NOMO-1 treated with dmso at 0.1 percent for 144 hours (cell line): ENCODE data around the gene SEL1L3.

Experiments used
- DNase-seq: peaks from one replicate; lab custom pipeline; 2025; ENCODE audit not compliant: unreplicated experiment; lab: John Stamatoyannopoulos, UW

The SEL1L3 gene

GRCh38 chr4:25795566-25796454 lies 67.0 kb downstream of the SEL1L3 start:
- DNase-seq = no peak

- DNase-seq = no peak
Observed at GRCh38 chr4:25795091-25795490, 67.7 kb downstream of the SEL1L3 start.

- DNase-seq = no peak
Observed at GRCh38 chr4:25792876-25793275, 69.9 kb downstream of the SEL1L3 start.

- DNase-seq = no peak
Observed at GRCh38 chr4:25792200-25792791, 70.5 kb downstream of the SEL1L3 start.

- no peak for DNase-seq
Observed at GRCh38 chr4:25790024-25790423, 72.8 kb downstream of the SEL1L3 start.

GRCh38 chr4:25788703-25789238 lies 74.0 kb downstream of the SEL1L3 start:
- DNase-seq = no peak

GRCh38 chr4:25786497-25787065 lies 76.2 kb downstream of the SEL1L3 start:
- no peak for DNase-seq

- peak; percentile 56 for DNase-seq
Observed at GRCh38 chr4:25783943-25784342, 78.8 kb downstream of the SEL1L3 start.

- DNase-seq = no peak
Observed at GRCh38 chr4:25783126-25783525, 79.7 kb downstream of the SEL1L3 start.

- DNase-seq = no peak
Observed at GRCh38 chr4:25782482-25782881, 80.3 kb downstream of the SEL1L3 start.

- no peak for DNase-seq
Observed at GRCh38 chr4:25779021-25779420, 83.8 kb downstream of the SEL1L3 start.

- no peak for DNase-seq
Observed at GRCh38 chr4:25776795-25777194, 86.0 kb downstream of the SEL1L3 start.

GRCh38 chr4:25775166-25775565 lies 87.6 kb downstream of the SEL1L3 start:
- DNase-seq = no peak

- no peak for DNase-seq
Observed at GRCh38 chr4:25773358-25773757, 89.4 kb downstream of the SEL1L3 start.

GRCh38 chr4:25771672-25772071 lies 91.1 kb downstream of the SEL1L3 start:
- no peak for DNase-seq

- DNase-seq = no peak
Observed at GRCh38 chr4:25770847-25771246, 91.9 kb downstream of the SEL1L3 start.

- no peak for DNase-seq
Observed at GRCh38 chr4:25769251-25769650, 93.5 kb downstream of the SEL1L3 start.

- peak; percentile 11 for DNase-seq
Observed at GRCh38 chr4:25767877-25768725, 94.7 kb downstream of the SEL1L3 start.

GRCh38 chr4:25760518-25761157 lies 102.2 kb downstream of the SEL1L3 start:
- DNase-seq = peak; percentile 87

GRCh38 chr4:25760048-25760447 lies 102.7 kb downstream of the SEL1L3 start:
- no peak for DNase-seq
